Esophagus muscularis mucosa (tissue), 3 donors: ENCODE measurements around the gene AP1S3.

Experiments
- CTCF ChIP-seq, 3 experiments: fragments of 200-600 bp in 2 of 3; fragments of 450-650 bp in 1 of 3; sonication (generic) in 2 of 3; IDR thresholded peaks; one replicate each; pipeline ENCODE4 v1.5.1; 2017 to 2019; ENCODE audit warnings: antibody characterized with exemption in 3 of 3, mild to moderate bottlenecking in 2 of 3, moderate library complexity in 1 of 3
- POLR2A ChIP-seq: fragments of 450-650 bp; IDR thresholded peaks from one replicate; pipeline ENCODE4 v1.6.1; 2017; ENCODE audit warnings: antibody characterized with exemption, moderate library complexity, mild to moderate bottlenecking, low read depth

GRCh38 chr2:223797037-223797436, 40.3 kb downstream of the AP1S3 start:
- TF ChIP-seq CTCF (IDR thresholded peaks at IDR 0.05) = no peak
- no peak for TF ChIP-seq POLR2A
